ENCODE data around the gene LCN6. TPM values are rescaled to one million over a fixed set of nuclear protein-coding genes. Genes with fewer than 3 reads are reported as not detected.
A peak's percentile ranks its signal among the peaks of the same experiment; 100 is the strongest.
"Not testable (repeated sequence)": the region's sequence is repeated elsewhere in the genome, so short reads cannot be mapped to it uniquely, and the experiment has no call there.

The LCN6 gene
- total RNA-seq, 2 donors from 2014 or later, result not detected

GRCh38 chr9:136771907-136772415, 23.6 kb upstream of the LCN6 start:
- no peaks in the 10 kb centered on the region for H3K9me3 Mint-ChIP-seq
- ATAC-seq (no peak), DNase-seq (ENCODE audit: low spot score) (no peak)
- H3K4me1 Mint-ChIP-seq (ENCODE audit: low read depth in 2 of 2), result peaks cover 5% of the 10 kb centered on the region in 2 donors
- no peak overlapping the region for H3K4me3 Mint-ChIP-seq
- no peaks in the 10 kb centered on the region for H3K36me3 Mint-ChIP-seq
- H3K27me3 Mint-ChIP-seq, result peaks cover 4 to 9% of the 10 kb centered on the region in 2 donors
- no peak overlapping the region for H3K27ac Mint-ChIP-seq

- ATAC-seq (peak; percentile 69 to 71), DNase-seq (ENCODE audit: low spot score) (no peak)
- no peak overlapping the region for H3K27ac Mint-ChIP-seq
- H3K27me3 Mint-ChIP-seq, result peaks cover 0 to 10% of the 10 kb centered on the region in 2 donors
- H3K4me3 Mint-ChIP-seq, result no peak overlapping the region
- H3K4me1 Mint-ChIP-seq (ENCODE audit: low read depth in 2 of 2), result peaks cover 5 to 8% of the 10 kb centered on the region in 2 donors
- H3K9me3 Mint-ChIP-seq, result no peaks in the 10 kb centered on the region
- H3K36me3 Mint-ChIP-seq, result no peaks in the 10 kb centered on the region
These were observed 21.4 kb upstream of the LCN6 start for GRCh38 chr9:136769710-136770191.

- not testable (repeated sequence) for H3K9me3 Mint-ChIP-seq; H3K36me3 Mint-ChIP-seq; DNase-seq (ENCODE audit: low spot score); ATAC-seq; H3K4me1 Mint-ChIP-seq (ENCODE audit: low read depth in 2 of 2); H3K4me3 Mint-ChIP-seq
- Mint-ChIP-seq H3K27me3 (peaks cover 0 to 10% of the 10 kb centered on the region in 2 donors), H3K27ac (peak overlapping the region in 1 of 2 donors; percentile 65)
These were observed 18.2 kb upstream of the LCN6 start for GRCh38 chr9:136766410-136767120.

GRCh38 chr9:136765745-136766409, 17.6 kb upstream of the LCN6 start:
- not testable (repeated sequence) for H3K27ac Mint-ChIP-seq; H3K36me3 Mint-ChIP-seq; H3K4me1 Mint-ChIP-seq (ENCODE audit: low read depth in 2 of 2); H3K4me3 Mint-ChIP-seq; ATAC-seq; H3K9me3 Mint-ChIP-seq; DNase-seq (ENCODE audit: low spot score)
- peaks cover 0 to 10% of the 10 kb centered on the region in 2 donors for H3K27me3 Mint-ChIP-seq

- no peak for ATAC-seq
- Mint-ChIP-seq H3K27ac (no peak overlapping the region), H3K9me3 (no peaks in the 10 kb centered on the region), H3K36me3 (no peaks in the 10 kb centered on the region), H3K4me3 (no peak overlapping the region), H3K27me3 (peaks cover 0 to 10% of the 10 kb centered on the region in 2 donors), H3K4me1 (ENCODE audit: low read depth in 2 of 2) (peaks cover 0 to 4% of the 10 kb centered on the region in 2 donors)
- DNase-seq (ENCODE audit: low spot score), result no peak
These were observed 16.7 kb upstream of the LCN6 start for GRCh38 chr9:136765041-136765440.

- H3K36me3 Mint-ChIP-seq, result no peaks in the 10 kb centered on the region
- H3K27me3 Mint-ChIP-seq, result peaks cover 0 to 10% of the 10 kb centered on the region in 2 donors
- H3K9me3 Mint-ChIP-seq, result no peaks in the 10 kb centered on the region
- DNase-seq (ENCODE audit: low spot score), result no peak
- no peak within 1 kb of the TSS for H3K4me3 Mint-ChIP-seq
- H3K4me1 Mint-ChIP-seq (ENCODE audit: low read depth in 2 of 2), result peaks cover 0 to 4% of the 10 kb centered on the region in 2 donors
- ATAC-seq, result no peak
- H3K27ac Mint-ChIP-seq, result no peak within 1 kb of the TSS
These were observed 16.1 kb upstream of the LCN6 start, which contains the start of gene LCN15 for GRCh38 chr9:136764301-136764891. TSS of gene LCN15 (minus strand) at chr9:136764518. CDS start at chr9:136764488, 30 bp downstream.

- Mint-ChIP-seq H3K36me3 (no peaks in the 10 kb centered on the region), H3K27ac (no peak overlapping the region), H3K9me3 (no peaks in the 10 kb centered on the region), H3K4me1 (ENCODE audit: low read depth in 2 of 2) (peaks cover 0 to 4% of the 10 kb centered on the region in 2 donors), H3K27me3 (peaks cover 0 to 10% of the 10 kb centered on the region in 2 donors), H3K4me3 (no peak overlapping the region)
- ATAC-seq (no peak), DNase-seq (ENCODE audit: low spot score) (no peak)
These were observed 15.3 kb upstream of the LCN6 start for GRCh38 chr9:136763649-136764035.

- Mint-ChIP-seq H3K4me3 (no peak overlapping the region), H3K4me1 (ENCODE audit: low read depth in 2 of 2) (peaks cover 0 to 4% of the 10 kb centered on the region in 2 donors), H3K27ac (no peak overlapping the region), H3K9me3 (no peaks in the 10 kb centered on the region), H3K27me3 (peaks cover 0 to 10% of the 10 kb centered on the region in 2 donors), H3K36me3 (no peaks in the 10 kb centered on the region)
- peak in 1 of 2 donors; percentile 53 for ATAC-seq
- no peak for DNase-seq (ENCODE audit: low spot score)
These were observed 14.8 kb upstream of the LCN6 start for GRCh38 chr9:136762915-136763648.

- Mint-ChIP-seq H3K4me1 (ENCODE audit: low read depth in 2 of 2) (peaks cover 0 to 4% of the 10 kb centered on the region in 2 donors), H3K27me3 (peaks cover 0 to 5% of the 10 kb centered on the region in 2 donors), H3K36me3 (no peaks in the 10 kb centered on the region), H3K4me3 (no peak overlapping the region), H3K27ac (no peak overlapping the region), H3K9me3 (no peaks in the 10 kb centered on the region)
- ATAC-seq (no peak), DNase-seq (ENCODE audit: low spot score) (no peak)
These were observed 13.9 kb upstream of the LCN6 start for GRCh38 chr9:136762221-136762691.

GRCh38 chr9:136761545-136761981, 13.2 kb upstream of the LCN6 start:
- Mint-ChIP-seq H3K27me3 (no peaks in the 10 kb centered on the region), H3K4me1 (ENCODE audit: low read depth in 2 of 2) (no peaks in the 10 kb centered on the region), H3K9me3 (no peaks in the 10 kb centered on the region), H3K4me3 (no peak overlapping the region), H3K36me3 (no peaks in the 10 kb centered on the region), H3K27ac (no peak overlapping the region)
- no peak for ATAC-seq
- no peak for DNase-seq (ENCODE audit: low spot score)

GRCh38 chr9:136760834-136761544, 12.7 kb upstream of the LCN6 start:
- H3K36me3 Mint-ChIP-seq; H3K4me3 Mint-ChIP-seq; DNase-seq (ENCODE audit: low spot score); H3K27ac Mint-ChIP-seq; H3K9me3 Mint-ChIP-seq; H3K27me3 Mint-ChIP-seq; ATAC-seq; H3K4me1 Mint-ChIP-seq (ENCODE audit: low read depth in 2 of 2): not testable (repeated sequence)

GRCh38 chr9:136760424-136760823, 12.1 kb upstream of the LCN6 start:
- DNase-seq (ENCODE audit: low spot score), result no peak
- H3K4me3 Mint-ChIP-seq, result no peak overlapping the region
- H3K4me1 Mint-ChIP-seq (ENCODE audit: low read depth in 2 of 2), result no peaks in the 10 kb centered on the region
- no peak for ATAC-seq
- H3K27me3 Mint-ChIP-seq, result no peaks in the 10 kb centered on the region
- peaks cover 3% of the 10 kb centered on the region for H3K9me3 Mint-ChIP-seq
- no peaks in the 10 kb centered on the region for H3K36me3 Mint-ChIP-seq
- no peak overlapping the region for H3K27ac Mint-ChIP-seq
